Measurements from ENCODE around the gene IPO13.

IPO13 gene

GRCh38 chr1:43971336-43971980, 24.7 kb downstream of the IPO13 start:
- in situ Hi-C loops (cut with HindIII; ENCODE audit: low sequenced_read_pairs), result loop anchor here (5.0 kb wide), 1 partner anchor 204 kb away; no protein-coding TSS in a partner anchor

GRCh38 chr1:43973981-43974442, 27.3 kb downstream of the IPO13 start:
- in situ Hi-C loops (cut with HindIII; ENCODE audit: low sequenced_read_pairs), result loop anchor here (5.0 kb wide), 1 partner anchor 207 kb away; no protein-coding TSS in a partner anchor

GRCh38 chr1:43974443-43975248, 27.9 kb downstream of the IPO13 start, which contains the start of gene ATP6V0B:
Gene ATP6V0B, plus strand, starts transcription at chr1:43974960. Its CDS starts 81 bp downstream, at chr1:43975041.
- in situ Hi-C loops (cut with HindIII; ENCODE audit: low sequenced_read_pairs), result loop anchor here (5.0 kb wide), 1 partner anchor 207 kb away; no protein-coding TSS in a partner anchor

GRCh38 chr1:43975249-43975961, 28.7 kb downstream of the IPO13 start:
- in situ Hi-C loops (cut with HindIII; ENCODE audit: low sequenced_read_pairs), result no loop called here

GRCh38 chr1:43976045-43976444, 29.3 kb downstream of the IPO13 start:
- in situ Hi-C loops (cut with HindIII; ENCODE audit: low sequenced_read_pairs), result no loop called here

- in situ Hi-C loops (cut with HindIII; ENCODE audit: low sequenced_read_pairs), result no loop called here
Observed at GRCh38 chr1:43976890-43977289, 30.1 kb downstream of the IPO13 start.

- in situ Hi-C loops (cut with HindIII; ENCODE audit: low sequenced_read_pairs), result no loop called here
Observed at GRCh38 chr1:43977376-43978263, 30.9 kb downstream of the IPO13 start.

- in situ Hi-C loops (cut with HindIII; ENCODE audit: low sequenced_read_pairs), result no loop called here
Observed at GRCh38 chr1:43978264-43978550, 31.5 kb downstream of the IPO13 start.

GRCh38 chr1:43978551-43979260, 32.0 kb downstream of the IPO13 start, which contains the start of gene B4GALT2:
Gene B4GALT2, plus strand, starts transcription at chr1:43979210. Its CDS starts 1,951 bp downstream, at chr1:43981161.
- in situ Hi-C loops (cut with HindIII; ENCODE audit: low sequenced_read_pairs), result no loop called here

GRCh38 chr1:43979261-43979527, 32.4 kb downstream of the IPO13 start:
- in situ Hi-C loops (cut with HindIII; ENCODE audit: low sequenced_read_pairs), result no loop called here

- in situ Hi-C loops (cut with HindIII; ENCODE audit: low sequenced_read_pairs), result no loop called here
Observed at GRCh38 chr1:43979528-43980254, 32.9 kb downstream of the IPO13 start.

GRCh38 chr1:43980255-43981134, 33.7 kb downstream of the IPO13 start:
- in situ Hi-C loops (cut with HindIII; ENCODE audit: low sequenced_read_pairs), result no loop called here

- in situ Hi-C loops (cut with HindIII; ENCODE audit: low sequenced_read_pairs), result no loop called here
Observed at GRCh38 chr1:43981135-43981491, 34.4 kb downstream of the IPO13 start.

- in situ Hi-C loops (cut with HindIII; ENCODE audit: low sequenced_read_pairs), result no loop called here
Observed at GRCh38 chr1:43981636-43982035, 34.9 kb downstream of the IPO13 start.

GRCh38 chr1:43982241-43982640, 35.5 kb downstream of the IPO13 start:
- in situ Hi-C loops (cut with HindIII; ENCODE audit: low sequenced_read_pairs), result no loop called here

- in situ Hi-C loops (cut with HindIII; ENCODE audit: low sequenced_read_pairs), result no loop called here
Observed at GRCh38 chr1:43982808-43983207, 36.1 kb downstream of the IPO13 start.

- in situ Hi-C loops (cut with HindIII; ENCODE audit: low sequenced_read_pairs), result no loop called here
Observed at GRCh38 chr1:43983253-43983899, 36.6 kb downstream of the IPO13 start.

GRCh38 chr1:43984855-43985254, 38.1 kb downstream of the IPO13 start:
- in situ Hi-C loops (cut with HindIII; ENCODE audit: low sequenced_read_pairs), result no loop called here

Data from DLD1 (cell line).